ENCODE measurements around the gene SPATA33. TPM values are rescaled to one million over a fixed set of nuclear protein-coding genes. Genes with fewer than 3 reads are reported as not detected.

SPATA33 gene
- total RNA-seq, 4 donors from 2014 or later, result 1.7 to 5.3 (median 3.2) TPM

DNA sequence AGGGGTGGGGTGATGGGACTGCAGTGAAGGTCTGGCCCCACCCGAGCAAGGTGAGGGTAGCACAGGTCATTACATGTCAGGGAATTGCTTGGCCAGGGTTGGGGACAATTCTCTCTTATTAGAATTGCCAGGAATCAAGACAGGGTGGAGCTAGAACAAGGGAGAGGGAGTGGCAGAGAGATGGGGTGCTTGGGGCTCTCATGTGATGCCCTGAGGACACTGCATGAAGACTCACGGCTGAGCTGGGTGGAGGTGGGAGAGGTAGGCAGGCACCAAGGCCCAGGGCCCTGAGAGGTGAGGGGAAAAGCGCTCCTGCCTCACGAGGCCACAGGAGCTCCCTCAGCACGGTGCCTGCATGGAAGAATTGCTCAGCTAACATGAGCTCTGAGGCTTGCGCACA lies 40.6 kb upstream of the SPATA33 start:
- no peak for ATAC-seq
- Histone ChIP-seq H3K27me3 (peaks cover 91% of the 10 kb centered on the region), H3K4me3 (no peak overlapping the region), H3K36me3 (no peaks in the 10 kb centered on the region), H3K4me1 (no peaks in the 10 kb centered on the region), H3K27ac (no peak overlapping the region), H3K9me3 (no peaks in the 10 kb centered on the region)
- TF ChIP-seq POLR2AphosphoS5 (IDR thresholded peaks at IDR 0.05), result no peak
- TF ChIP-seq EP300 (IDR thresholded peaks at IDR 0.05), result no peak
- TF ChIP-seq, protein P1, sequence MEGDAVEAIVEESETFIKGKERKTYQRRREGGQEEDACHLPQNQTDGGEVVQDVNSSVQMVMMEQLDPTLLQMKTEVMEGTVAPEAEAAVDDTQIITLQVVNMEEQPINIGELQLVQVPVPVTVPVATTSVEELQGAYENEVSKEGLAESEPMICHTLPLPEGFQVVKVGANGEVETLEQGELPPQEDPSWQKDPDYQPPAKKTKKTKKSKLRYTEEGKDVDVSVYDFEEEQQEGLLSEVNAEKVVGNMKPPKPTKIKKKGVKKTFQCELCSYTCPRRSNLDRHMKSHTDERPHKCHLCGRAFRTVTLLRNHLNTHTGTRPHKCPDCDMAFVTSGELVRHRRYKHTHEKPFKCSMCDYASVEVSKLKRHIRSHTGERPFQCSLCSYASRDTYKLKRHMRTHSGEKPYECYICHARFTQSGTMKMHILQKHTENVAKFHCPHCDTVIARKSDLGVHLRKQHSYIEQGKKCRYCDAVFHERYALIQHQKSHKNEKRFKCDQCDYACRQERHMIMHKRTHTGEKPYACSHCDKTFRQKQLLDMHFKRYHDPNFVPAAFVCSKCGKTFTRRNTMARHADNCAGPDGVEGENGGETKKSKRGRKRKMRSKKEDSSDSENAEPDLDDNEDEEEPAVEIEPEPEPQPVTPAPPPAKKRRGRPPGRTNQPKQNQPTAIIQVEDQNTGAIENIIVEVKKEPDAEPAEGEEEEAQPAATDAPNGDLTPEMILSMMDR (IDR thresholded peaks at IDR 0.05), result no peak
- no peak for TF ChIP-seq POLR2A (IDR thresholded peaks at IDR 0.05)
- WGBS, 2 donors (ENCODE audit: low coverage in 1 of 2), result 55 to 61% methylated on average over 3 to 6 of the region's 6 CpGs

DNA sequence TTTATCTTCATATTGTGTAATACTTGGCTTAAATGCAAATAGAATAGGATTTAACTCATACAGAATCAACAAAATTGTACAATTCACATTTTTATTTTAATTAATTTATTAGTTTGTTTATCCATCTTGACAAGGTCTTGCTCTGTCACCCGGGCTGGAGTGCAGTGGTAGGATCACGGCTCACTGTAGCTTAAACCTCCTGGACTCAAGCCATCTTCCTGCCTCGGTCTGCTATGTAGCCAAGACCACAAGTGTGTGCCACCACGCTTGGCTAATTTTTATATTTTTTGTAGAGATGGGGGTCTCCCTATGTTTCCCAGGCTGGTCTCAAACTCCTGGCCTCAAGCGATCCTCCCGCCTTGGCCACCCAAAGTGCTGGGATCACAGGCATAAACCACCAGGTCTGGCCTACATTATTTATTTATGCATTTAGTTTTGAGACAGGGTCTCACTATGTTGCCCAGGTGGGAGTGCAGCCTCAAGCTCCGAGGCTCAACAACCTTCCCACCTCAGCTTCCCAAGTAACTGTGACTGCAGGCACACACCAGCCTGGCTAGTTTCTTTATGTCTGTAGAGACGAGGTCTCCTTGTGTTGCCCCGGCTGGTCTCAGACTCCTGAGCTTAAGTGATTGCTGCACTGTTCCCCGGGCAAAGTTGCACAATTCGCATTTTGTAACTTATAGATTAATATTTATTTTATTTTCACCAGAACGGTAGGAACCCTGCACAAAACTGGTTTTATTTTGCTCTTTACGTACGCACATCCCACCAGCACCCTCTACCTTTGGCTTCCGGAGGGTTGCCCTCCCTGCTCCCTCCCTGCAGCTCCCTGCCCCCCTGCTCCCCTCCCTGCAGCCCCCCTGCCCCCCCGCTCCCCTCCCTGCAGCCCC lies 39.3 kb upstream of the SPATA33 start:
- no peak for TF ChIP-seq POLR2A (IDR thresholded peaks at IDR 0.05)
- TF ChIP-seq, protein P1 (IDR thresholded peaks at IDR 0.05), result no peak
- no peak for TF ChIP-seq POLR2AphosphoS5 (IDR thresholded peaks at IDR 0.05)
- TF ChIP-seq EP300 (IDR thresholded peaks at IDR 0.05), result no peak
- H3K4me3 ChIP-seq, result no peak overlapping the region
- H3K9me3 ChIP-seq, result no peaks in the 10 kb centered on the region
- H3K36me3 ChIP-seq, result no peaks in the 10 kb centered on the region
- peaks cover 91% of the 10 kb centered on the region for H3K27me3 ChIP-seq
- H3K4me1 ChIP-seq, result no peaks in the 10 kb centered on the region
- ATAC-seq, result no peak
- 30 to 31% methylated on average over 12 to 15 of the region's 16 CpGs for WGBS, 2 donors (ENCODE audit: low coverage in 1 of 2)
- H3K27ac ChIP-seq, result no peak overlapping the region

DNA sequence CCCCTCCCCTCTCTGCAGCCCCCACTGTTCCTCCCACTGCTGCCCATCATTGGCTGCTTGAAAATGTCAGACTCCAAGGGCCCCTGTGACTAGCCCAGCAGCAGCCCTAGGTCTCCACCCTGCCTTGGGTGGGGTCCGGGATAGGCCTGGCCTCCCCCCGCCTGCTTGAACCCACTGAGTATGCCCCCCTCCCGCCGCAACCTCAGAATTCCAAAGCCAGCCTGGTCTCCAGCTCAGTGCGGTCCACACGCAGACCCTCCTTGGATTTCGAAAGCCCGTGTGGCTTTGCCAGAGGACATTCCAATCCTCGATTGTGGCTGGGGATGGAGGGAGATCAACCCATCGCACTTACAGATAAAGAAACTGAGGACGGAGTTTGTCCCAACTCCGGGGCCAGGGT lies 37.8 kb upstream of the SPATA33 start:
- no CpG with 5 or more reads among the region's 12 CpGs for WGBS, 2 donors (ENCODE audit: low coverage in 1 of 2)
- Histone ChIP-seq H3K4me1 (no peaks in the 10 kb centered on the region), H3K9me3 (no peaks in the 10 kb centered on the region), H3K27me3 (peaks cover 90% of the 10 kb centered on the region), H3K27ac (no peak overlapping the region), H3K4me3 (no peak overlapping the region), H3K36me3 (no peaks in the 10 kb centered on the region)
- ATAC-seq, result no peak
- TF ChIP-seq, protein P1 (IDR thresholded peaks at IDR 0.05), result no peak
- TF ChIP-seq POLR2A (IDR thresholded peaks at IDR 0.05) (no peak), POLR2AphosphoS5 (IDR thresholded peaks at IDR 0.05) (no peak), EP300 (IDR thresholded peaks at IDR 0.05) (no peak)

DNA sequence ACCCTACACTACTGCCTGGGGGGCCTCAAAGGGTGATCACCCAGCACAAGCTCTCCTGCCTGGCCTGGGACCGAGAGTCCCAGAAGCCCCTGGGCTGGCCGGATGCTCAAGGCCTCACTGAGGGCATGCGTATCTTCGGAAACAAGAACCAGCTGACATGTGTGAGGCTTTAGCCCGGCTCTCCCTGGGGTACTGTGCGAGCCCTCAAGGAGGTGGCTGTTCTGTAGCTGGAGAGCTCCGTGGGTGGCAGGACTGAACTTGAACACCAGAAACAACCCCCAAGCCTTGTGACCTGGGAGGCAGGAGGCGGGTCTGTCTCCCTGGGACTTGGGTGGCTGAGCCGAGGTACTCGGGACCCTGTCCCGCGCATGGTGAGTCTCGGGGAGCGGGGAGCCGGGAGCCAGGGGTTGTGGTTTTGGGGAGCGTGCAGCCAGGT lies 37.2 kb upstream of the SPATA33 start:
- Histone ChIP-seq H3K4me1 (no peaks in the 10 kb centered on the region), H3K27ac (no peak overlapping the region), H3K9me3 (no peaks in the 10 kb centered on the region), H3K36me3 (no peaks in the 10 kb centered on the region), H3K27me3 (peaks cover 90% of the 10 kb centered on the region), H3K4me3 (no peak overlapping the region)
- ATAC-seq, result no peak
- TF ChIP-seq EP300 (IDR thresholded peaks at IDR 0.05), result no peak
- TF ChIP-seq, protein P1 (IDR thresholded peaks at IDR 0.05), result no peak
- no peak for TF ChIP-seq POLR2A (IDR thresholded peaks at IDR 0.05)
- no peak for TF ChIP-seq POLR2AphosphoS5 (IDR thresholded peaks at IDR 0.05)
- 78% methylated on average over 3 of the region's 16 CpGs; no CpG with 5 or more reads in 1 of the 2 donors for WGBS, 2 donors (ENCODE audit: low coverage in 1 of 2)

All from gastroesophageal sphincter (tissue), 4 donors.